Esophagus squamous epithelium (tissue), 4 donors: ENCODE data around the gene TMEM178B.

ENCODE experiments used
- CTCF ChIP-seq, 6 experiments: fragments of 450-650 bp in 4 of 6; fragments of 200-600 bp in 2 of 6; sonication (generic) in 2 of 6; IDR thresholded peaks; one replicate each; pipeline ENCODE4 v1.5.1; 2016 to 2019; ENCODE audit warnings: antibody characterized with exemption in 6 of 6, mild to moderate bottlenecking in 4 of 6, moderate library complexity in 4 of 6
- POLR2A ChIP-seq, 4 donors: fragments of 450-650 bp; IDR thresholded peaks; one replicate each; pipeline ENCODE4 v1.6.1; 2017; ENCODE audit warnings: antibody characterized with exemption in 4 of 4, mild to moderate bottlenecking in 4 of 4, moderate library complexity in 3 of 4

- TF ChIP-seq CTCF (IDR thresholded peaks at IDR 0.05) (no peak), POLR2A (IDR thresholded peaks at IDR 0.05) (no peak)
Observed at GRCh38 chr7:141304291-141304690, 230.4 kb downstream of the TMEM178B start.
